ENCODE data around the gene PNLIP.
A peak's percentile ranks its signal among the peaks of the same experiment; 100 is the strongest.

PNLIP gene

DNA sequence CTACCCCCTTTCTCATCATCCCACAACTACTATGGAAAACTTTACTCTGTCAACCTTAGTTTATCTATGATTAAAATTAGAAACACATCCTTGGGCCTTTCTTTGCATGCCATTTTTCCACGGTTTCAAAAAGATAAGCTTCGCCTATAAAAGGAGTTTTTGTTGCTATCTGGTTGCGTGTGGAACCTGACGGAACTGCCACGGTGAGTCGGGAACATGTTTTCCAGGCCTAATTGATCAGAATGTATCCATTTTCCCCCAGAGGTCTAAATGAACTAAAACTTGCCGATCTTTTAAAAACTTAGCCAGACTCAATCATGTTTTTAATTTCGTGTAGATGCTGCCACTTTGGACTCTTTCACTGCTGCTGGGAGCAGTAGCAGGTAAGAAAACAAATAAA, at the start of gene PNLIP:
Gene PNLIP (plus strand): TSS at position 176 of the 400 bp plus-strand sequence. CDS start 162 bp downstream, at position 338.
- ATAC-seq (ENCODE audit: low read depth) (no peak), DNase-seq (ENCODE audit: low spot score) (no peak)
- Histone ChIP-seq H3K27ac (ENCODE audit: poor library complexity, severe bottlenecking) (no peak within 1 kb of the TSS), H3K27me3 (ENCODE audit: insufficient read depth, poor library complexity, severe bottlenecking) (no peaks in the 10 kb centered on the region), H3K36me3 (ENCODE audit: low read depth) (no peaks in the 10 kb centered on the region), H3K4me1 (ENCODE audit: insufficient read depth, poor library complexity, severe bottlenecking) (no peaks in the 10 kb centered on the region), H3K9me3 (ENCODE audit: severe bottlenecking) (no peaks in the 10 kb centered on the region), H3K4me3 (ENCODE audit: severe bottlenecking) (no peak within 1 kb of the TSS)
- TF ChIP-seq, protein P1, sequence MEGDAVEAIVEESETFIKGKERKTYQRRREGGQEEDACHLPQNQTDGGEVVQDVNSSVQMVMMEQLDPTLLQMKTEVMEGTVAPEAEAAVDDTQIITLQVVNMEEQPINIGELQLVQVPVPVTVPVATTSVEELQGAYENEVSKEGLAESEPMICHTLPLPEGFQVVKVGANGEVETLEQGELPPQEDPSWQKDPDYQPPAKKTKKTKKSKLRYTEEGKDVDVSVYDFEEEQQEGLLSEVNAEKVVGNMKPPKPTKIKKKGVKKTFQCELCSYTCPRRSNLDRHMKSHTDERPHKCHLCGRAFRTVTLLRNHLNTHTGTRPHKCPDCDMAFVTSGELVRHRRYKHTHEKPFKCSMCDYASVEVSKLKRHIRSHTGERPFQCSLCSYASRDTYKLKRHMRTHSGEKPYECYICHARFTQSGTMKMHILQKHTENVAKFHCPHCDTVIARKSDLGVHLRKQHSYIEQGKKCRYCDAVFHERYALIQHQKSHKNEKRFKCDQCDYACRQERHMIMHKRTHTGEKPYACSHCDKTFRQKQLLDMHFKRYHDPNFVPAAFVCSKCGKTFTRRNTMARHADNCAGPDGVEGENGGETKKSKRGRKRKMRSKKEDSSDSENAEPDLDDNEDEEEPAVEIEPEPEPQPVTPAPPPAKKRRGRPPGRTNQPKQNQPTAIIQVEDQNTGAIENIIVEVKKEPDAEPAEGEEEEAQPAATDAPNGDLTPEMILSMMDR (IDR thresholded peaks at IDR 0.05; ENCODE audit: poor library complexity, severe bottlenecking), result no peak

GRCh38 chr10:116504786-116505185, 40.9 kb upstream of the PNLIP start:
- no peak overlapping the region for H3K27ac ChIP-seq (ENCODE audit: poor library complexity, severe bottlenecking)
- no peaks in the 10 kb centered on the region for H3K4me1 ChIP-seq (ENCODE audit: insufficient read depth, poor library complexity, severe bottlenecking)
- no peaks in the 10 kb centered on the region for H3K9me3 ChIP-seq (ENCODE audit: severe bottlenecking)
- no peak for DNase-seq (ENCODE audit: low spot score)
- no peaks in the 10 kb centered on the region for H3K27me3 ChIP-seq (ENCODE audit: insufficient read depth, poor library complexity, severe bottlenecking)
- TF ChIP-seq, protein P1 (IDR thresholded peaks at IDR 0.05; ENCODE audit: poor library complexity, severe bottlenecking), result no peak
- ATAC-seq (ENCODE audit: low read depth), result no peak
- no peaks in the 10 kb centered on the region for H3K36me3 ChIP-seq (ENCODE audit: low read depth)
- H3K4me3 ChIP-seq (ENCODE audit: severe bottlenecking), result no peak overlapping the region

GRCh38 chr10:116510565-116510964, 35.2 kb upstream of the PNLIP start:
- TF ChIP-seq, protein P1 (IDR thresholded peaks at IDR 0.05; ENCODE audit: poor library complexity, severe bottlenecking), result no peak
- peaks cover 3% of the 10 kb centered on the region for H3K27me3 ChIP-seq (ENCODE audit: insufficient read depth, poor library complexity, severe bottlenecking)
- H3K27ac ChIP-seq (ENCODE audit: poor library complexity, severe bottlenecking), result no peak overlapping the region
- H3K9me3 ChIP-seq (ENCODE audit: severe bottlenecking), result no peaks in the 10 kb centered on the region
- H3K36me3 ChIP-seq (ENCODE audit: low read depth), result no peaks in the 10 kb centered on the region
- H3K4me1 ChIP-seq (ENCODE audit: insufficient read depth, poor library complexity, severe bottlenecking), result no peaks in the 10 kb centered on the region
- ATAC-seq (ENCODE audit: low read depth), result no peak
- no peak overlapping the region for H3K4me3 ChIP-seq (ENCODE audit: severe bottlenecking)
- no peak for DNase-seq (ENCODE audit: low spot score)

GRCh38 chr10:116511365-116511764, 34.4 kb upstream of the PNLIP start:
- ATAC-seq (ENCODE audit: low read depth) (no peak), DNase-seq (ENCODE audit: low spot score) (no peak)
- H3K4me3 ChIP-seq (ENCODE audit: severe bottlenecking), result no peak overlapping the region
- H3K27ac ChIP-seq (ENCODE audit: poor library complexity, severe bottlenecking), result no peak overlapping the region
- H3K27me3 ChIP-seq (ENCODE audit: insufficient read depth, poor library complexity, severe bottlenecking), result peaks cover 3% of the 10 kb centered on the region
- no peaks in the 10 kb centered on the region for H3K9me3 ChIP-seq (ENCODE audit: severe bottlenecking)
- H3K36me3 ChIP-seq (ENCODE audit: low read depth), result no peaks in the 10 kb centered on the region
- TF ChIP-seq, protein P1 (IDR thresholded peaks at IDR 0.05; ENCODE audit: poor library complexity, severe bottlenecking), result peak; percentile 25
- H3K4me1 ChIP-seq (ENCODE audit: insufficient read depth, poor library complexity, severe bottlenecking), result no peaks in the 10 kb centered on the region

- no peaks in the 10 kb centered on the region for H3K9me3 ChIP-seq (ENCODE audit: severe bottlenecking)
- H3K36me3 ChIP-seq (ENCODE audit: low read depth), result no peaks in the 10 kb centered on the region
- no peak overlapping the region for H3K27ac ChIP-seq (ENCODE audit: poor library complexity, severe bottlenecking)
- DNase-seq (ENCODE audit: low spot score), result no peak
- ATAC-seq (ENCODE audit: low read depth), result no peak
- H3K4me3 ChIP-seq (ENCODE audit: severe bottlenecking), result no peak overlapping the region
- TF ChIP-seq, protein P1 (IDR thresholded peaks at IDR 0.05; ENCODE audit: poor library complexity, severe bottlenecking), result peak; percentile 93
- peaks cover 6% of the 10 kb centered on the region for H3K4me1 ChIP-seq (ENCODE audit: insufficient read depth, poor library complexity, severe bottlenecking)
- H3K27me3 ChIP-seq (ENCODE audit: insufficient read depth, poor library complexity, severe bottlenecking), result no peaks in the 10 kb centered on the region
These were observed 24.1 kb upstream of the PNLIP start for GRCh38 chr10:116521424-116522290.
